Endothelial cell of umbilical vein (primary cell): ENCODE results near the gene MYH7.

ENCODE experiments used
- CTCF ChIP-seq, 2 donors: IDR thresholded peaks; 1 replicate in 1 of 2; 2 replicates in 1 of 2; pipeline ENCODE4 v1.5.1; 2011; ENCODE audit warnings: low read length in 2 of 2, mild to moderate bottlenecking in 2 of 2, moderate library complexity in 2 of 2, control low read depth in 1 of 2, inconsistent platforms in 1 of 2, low read depth in 1 of 2; ENCODE audit not compliant: insufficient read depth in 1 of 2; ENCODE audit errors: extremely low read depth in 1 of 2
- EZH2 ChIP-seq: IDR thresholded peaks from 2 replicates; pipeline ENCODE4 v1.6.1; 2012; ENCODE audit warnings: borderline replicate concordance, low read depth, mild to moderate bottlenecking, moderate library complexity, low read length, inconsistent platforms; ENCODE audit not compliant: severe bottlenecking
- GATA2 ChIP-seq: IDR thresholded peaks from 2 replicates; pipeline ENCODE4 v1.7.0; 2011; ENCODE audit warnings: low read depth, mild to moderate bottlenecking, moderate library complexity, mixed read lengths, low read length; ENCODE audit not compliant: insufficient read length, insufficient read depth
- JUN ChIP-seq: IDR thresholded peaks from 2 replicates; pipeline ENCODE4 v1.6.1; 2011; ENCODE audit warnings: borderline replicate concordance, low read depth; ENCODE audit not compliant: insufficient read length, insufficient read depth
- MAX ChIP-seq: IDR thresholded peaks from 2 replicates; pipeline ENCODE4 v1.6.1; 2011; ENCODE audit not compliant: insufficient read depth, insufficient read length
- MYC ChIP-seq: IDR thresholded peaks from one replicate; pipeline ENCODE4 v1.6.1; 2011; ENCODE audit warnings: mild to moderate bottlenecking, low read depth, low read length
- POLR2A ChIP-seq: IDR thresholded peaks from 2 replicates; pipeline ENCODE4 v1.6.1; 2012; ENCODE audit warnings: low read depth, mild to moderate bottlenecking, control low read depth, low read length
- POLR2AphosphoS5 ChIP-seq: IDR thresholded peaks from 2 replicates; pipeline ENCODE4 v1.6.1; 2012; ENCODE audit warnings: low read depth, mild to moderate bottlenecking, control low read depth, low read length, moderate library complexity; ENCODE audit not compliant: insufficient read depth

GRCh38 chr14:23380976-23381375 is 54.5 kb downstream of the MYH7 start:
- no peak for TF ChIP-seq POLR2AphosphoS5
- no peak for TF ChIP-seq EZH2
- TF ChIP-seq POLR2A = no peak
- no peak for TF ChIP-seq CTCF (IDR thresholded peaks at IDR 0.05; ENCODE audit: extremely low read depth in 1 of 2, insufficient read depth in 1 of 2, low read depth in 1 of 2, low read length in 2 of 2)
- TF ChIP-seq JUN = no peak
- TF ChIP-seq MYC = no peak
- no peak for TF ChIP-seq MAX
- no peak for TF ChIP-seq GATA2
